ENCODE measurements around the gene LRRC74B.
"Not testable (repeated sequence)": the region's sequence is repeated elsewhere in the genome, so short reads cannot be mapped to it uniquely, and the experiment has no call there.

The LRRC74B gene

DNA sequence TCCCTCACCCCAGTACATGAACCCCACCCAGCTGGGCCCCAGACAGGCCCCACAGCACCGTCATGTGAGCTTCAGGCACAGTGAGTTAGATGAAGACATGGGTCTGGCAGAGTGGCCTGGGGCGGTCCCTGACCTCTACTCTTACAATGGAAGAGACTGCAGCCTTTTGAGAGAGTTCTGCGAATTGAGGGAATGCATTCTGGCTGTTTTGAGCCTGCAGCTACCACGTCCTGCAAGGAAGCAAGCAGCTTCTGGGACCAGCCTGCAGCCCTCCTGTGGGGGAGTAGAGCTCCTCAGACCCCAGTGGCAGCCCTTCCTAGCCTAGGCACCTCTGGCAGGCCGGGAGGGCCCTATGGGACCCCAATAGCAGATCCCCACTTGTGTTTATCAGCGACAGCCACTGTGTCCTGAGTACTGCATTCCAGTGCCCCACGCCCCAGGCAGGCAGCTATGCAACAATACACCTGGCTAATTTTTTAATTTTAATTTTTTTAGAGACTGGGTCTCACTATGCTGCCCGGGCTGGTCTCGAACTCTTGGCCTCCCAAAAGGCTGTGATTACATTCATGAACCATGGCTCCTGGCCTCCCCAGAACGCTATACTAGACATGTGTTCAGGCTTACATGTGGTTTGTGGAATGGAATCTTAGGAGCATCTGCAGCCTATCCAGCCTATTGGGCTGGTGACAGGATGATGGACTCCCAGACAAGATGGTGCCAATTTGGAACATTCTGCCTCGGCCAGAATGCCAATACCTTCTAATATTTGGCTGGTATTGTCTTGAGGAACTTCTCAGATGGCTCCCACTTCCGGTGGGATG lies 12.7 kb upstream of the LRRC74B start:
- DNase-seq = no peak

DNA sequence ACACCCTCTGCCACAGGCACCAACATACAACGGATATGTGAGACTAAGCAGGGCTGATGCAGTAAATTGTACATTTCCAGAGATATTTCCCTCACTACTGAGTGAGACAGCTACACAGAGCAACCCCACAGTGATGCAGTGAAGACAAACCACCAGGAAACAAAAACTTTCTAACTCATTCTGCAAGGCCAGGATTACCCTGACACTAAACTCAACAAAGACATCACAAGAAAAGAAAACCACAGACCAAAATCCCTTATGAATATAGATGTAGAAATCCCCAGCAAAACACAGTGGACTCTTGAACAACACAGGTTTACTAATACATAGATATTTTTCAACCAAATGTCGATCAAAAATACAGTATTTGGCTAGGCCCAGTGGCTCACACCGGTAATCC lies 11.9 kb upstream of the LRRC74B start:
- DNase-seq = no peak

DNA sequence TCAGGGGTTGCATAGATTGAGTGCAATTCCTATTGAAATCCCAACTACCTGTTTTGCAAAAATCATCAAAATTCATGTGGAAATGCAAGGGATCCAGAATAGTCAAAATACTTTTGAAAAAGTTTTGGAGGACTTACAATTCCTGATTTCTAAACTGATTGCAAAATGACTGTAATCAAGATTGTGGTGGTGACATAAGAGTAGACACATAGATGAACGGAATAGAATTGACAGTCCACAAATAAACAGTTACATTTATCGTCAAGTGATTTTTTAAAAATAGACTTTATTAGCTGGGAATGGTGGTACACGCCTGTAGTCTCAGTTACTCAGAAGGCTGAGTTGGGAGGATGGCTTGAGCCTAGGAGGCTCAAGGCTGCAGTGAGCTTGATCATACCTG lies 10.8 kb upstream of the LRRC74B start:
- no peak for DNase-seq

DNA sequence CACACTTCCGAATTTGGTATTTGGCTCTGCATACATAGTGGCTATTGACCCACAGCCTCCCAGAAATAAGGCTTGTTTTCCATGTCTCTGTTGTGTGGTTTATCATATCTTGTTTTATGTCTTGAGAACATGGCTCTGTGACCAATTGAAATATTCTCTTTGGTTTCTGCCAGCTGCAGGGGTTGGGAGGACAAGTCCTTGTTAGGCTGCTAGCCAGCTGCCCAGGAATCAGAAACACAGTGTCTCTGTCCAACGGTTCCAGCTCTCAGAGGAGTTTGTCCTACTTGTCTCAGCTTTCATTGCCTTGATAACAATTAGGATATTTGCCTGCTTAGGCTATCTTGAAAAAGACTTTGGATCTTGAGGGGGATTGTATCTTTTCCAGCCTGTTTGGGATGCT lies 7.3 kb upstream of the LRRC74B start:
- no peak for DNase-seq

DNA sequence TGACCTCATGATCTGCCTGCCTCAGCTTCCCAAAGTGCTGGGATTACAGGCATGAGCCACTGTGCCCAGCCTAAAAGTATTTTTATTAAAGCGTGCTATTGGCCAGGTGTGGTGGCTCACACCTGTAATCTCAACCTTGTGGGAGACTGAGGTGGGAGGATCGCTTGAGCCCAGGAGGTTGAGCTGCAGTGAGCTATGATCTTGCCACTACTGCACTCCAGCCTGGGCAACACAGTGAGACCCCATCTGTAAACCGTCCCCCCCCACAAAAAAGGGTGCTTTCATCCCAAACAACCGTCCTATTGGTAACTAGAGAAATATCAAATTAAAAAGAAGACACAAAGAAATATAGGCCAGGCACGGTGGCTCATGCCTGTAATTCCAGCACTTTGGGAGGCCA lies 6.6 kb upstream of the LRRC74B start:
- DNase-seq = not testable (repeated sequence)

DNA sequence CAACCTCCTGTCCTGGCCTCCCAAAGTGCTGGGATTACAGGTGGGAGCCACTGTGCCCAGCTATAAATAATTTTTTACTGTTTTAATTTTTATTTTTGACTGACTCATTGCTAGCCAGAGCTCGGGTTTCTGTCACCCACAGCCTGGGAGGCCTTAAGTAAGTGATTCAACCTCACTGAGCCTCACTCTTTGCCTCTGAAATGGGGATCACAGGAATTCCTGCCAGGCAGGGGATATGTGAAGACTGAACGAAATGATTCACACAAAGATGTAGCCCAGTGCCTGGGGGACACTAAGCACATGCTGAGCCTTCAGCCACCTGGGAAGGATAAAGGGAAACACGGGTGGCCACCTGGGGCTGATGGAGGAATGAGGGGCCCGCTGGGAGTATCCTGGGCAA lies 3.8 kb upstream of the LRRC74B start:
- no peak for DNase-seq

DNA sequence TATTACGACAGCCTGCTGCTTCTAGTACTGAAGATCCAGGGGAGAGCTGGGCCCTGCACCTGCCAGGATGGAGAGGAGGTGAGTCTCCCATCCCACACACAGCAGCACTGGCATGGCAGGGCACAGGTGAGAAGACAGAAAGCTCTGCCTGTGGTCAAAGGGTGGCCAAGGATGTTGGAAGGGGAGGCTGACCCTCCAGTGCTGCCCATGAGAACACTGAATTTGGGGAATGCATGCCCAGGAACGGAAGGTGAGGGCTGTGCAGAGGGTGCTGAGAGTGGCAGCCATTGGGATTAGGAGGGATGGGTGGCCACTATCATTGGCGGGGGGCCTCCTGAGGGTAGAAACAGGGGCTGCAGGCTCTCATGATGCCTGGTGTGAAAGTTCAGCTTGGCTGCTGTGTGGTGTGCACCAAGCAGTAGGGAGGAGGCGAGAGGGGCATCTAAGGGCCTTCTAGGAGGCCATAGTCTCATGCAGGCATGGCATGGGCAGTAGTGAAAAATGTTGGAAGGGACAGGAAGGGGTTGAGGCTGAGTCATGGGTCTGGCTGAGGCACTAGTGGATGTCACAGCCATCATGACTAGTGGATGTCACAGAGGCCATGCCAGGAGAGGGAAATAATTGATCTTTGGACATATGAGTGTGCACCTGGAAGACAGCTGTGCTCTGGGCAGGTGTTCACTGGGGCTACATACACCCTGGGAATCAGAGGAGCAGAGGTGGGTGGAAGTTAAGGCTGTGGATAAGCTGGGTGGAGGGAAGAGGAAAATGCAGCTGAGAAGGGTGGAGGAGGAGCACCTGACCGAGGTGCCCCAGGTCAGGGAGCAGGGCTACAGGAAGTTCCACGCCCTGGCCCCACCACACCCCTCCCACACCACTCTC lies 2.5 kb upstream of the LRRC74B start:
- DNase-seq = no peak

DNA sequence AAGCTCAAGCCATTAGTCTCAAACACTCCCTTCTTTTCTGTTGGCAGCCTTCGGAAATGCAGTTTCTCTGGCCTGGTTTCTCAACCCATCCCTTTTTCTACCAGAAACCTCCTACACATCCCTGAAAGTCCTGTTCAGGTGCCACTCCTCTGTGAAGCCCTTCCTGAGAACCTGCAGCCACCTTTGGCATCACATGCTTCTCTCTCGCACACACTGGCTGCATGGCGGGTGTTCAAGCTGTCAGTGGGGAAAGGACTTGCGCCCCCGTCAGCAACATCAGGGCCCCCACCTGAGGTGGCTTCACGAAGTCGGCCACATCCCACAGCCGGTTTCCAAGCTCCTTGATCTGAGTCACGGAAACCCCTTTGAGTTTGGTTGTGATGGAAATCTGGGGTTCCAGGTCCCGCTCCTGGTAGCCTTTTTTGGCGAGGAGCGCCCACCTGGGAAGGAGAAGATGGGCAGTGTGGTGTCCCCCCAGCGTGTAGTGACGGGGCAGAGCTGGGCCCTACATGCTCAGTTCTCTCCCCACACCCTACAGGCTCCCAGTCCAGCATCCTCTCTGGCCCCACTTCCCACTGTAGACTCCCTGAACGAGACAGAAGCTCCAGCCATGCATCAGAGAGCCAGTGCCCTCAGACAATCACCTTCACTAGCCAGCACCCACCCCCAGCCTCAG lies 1.7 kb upstream of the LRRC74B start:
- no peak for DNase-seq

DNA sequence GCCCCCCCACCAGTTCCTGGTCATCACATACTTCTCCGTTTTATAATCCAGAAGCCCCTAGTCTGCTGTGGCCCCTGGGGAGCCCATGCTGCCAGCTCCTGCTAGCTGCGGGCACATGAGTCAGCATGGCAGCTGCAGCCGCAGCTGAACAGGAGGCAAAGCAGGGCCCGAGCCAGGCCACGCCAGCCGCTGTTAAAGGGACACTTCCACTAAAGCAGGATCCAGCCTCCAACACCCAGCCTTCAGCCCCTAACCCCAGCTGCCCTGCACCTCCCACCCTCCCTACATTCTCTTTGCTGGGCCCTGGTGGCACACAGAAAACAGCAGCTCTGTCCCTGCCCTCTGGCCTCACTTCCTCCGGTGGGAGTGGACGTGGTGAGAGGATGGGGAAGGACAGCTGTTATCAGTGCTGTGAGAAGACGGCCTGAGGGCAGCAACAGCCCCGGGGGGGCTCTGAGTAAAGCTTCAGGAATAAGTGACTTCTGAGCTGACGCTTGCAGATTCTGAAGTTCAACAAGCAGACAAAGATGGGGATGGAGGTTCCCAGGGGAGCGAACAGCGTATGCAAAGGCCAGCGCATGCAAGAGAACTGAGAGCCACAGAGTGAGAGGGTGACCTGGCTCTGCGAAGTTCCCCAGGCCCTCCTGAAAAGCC lies 688 bp upstream of the LRRC74B start:
- DNase-seq = no peak

DNA sequence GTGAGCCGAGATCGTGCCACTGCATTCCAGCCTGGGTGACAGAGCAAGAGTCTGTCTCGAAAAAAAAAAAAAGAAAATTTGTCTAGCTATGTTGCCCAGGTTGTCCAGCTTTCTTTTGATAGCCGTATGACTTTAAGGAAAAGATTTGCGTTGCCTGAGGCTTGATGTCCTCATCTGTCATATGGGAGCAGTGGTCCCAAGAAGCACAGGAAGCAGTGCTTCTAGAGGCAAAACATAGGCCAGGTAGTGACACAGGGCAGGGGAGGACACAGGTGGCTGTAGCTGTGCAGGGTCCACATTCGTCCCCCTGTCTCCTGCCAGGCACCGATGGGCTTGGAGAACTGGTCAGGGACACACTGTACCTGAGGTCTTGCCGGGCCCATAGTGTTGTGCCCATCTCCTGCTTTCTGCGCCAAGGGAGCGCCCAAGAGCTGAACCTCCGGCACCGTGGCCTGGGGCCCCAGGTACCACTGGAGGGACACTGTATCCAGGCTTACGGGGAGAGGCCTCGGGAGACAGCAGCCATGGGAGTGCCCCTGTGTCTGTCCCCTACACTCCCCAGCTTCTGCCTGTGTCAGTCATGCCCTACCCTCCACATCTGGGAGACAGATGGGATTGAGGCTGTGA lies 1.4 kb downstream of the LRRC74B start:
- DNase-seq = no peak

DNA sequence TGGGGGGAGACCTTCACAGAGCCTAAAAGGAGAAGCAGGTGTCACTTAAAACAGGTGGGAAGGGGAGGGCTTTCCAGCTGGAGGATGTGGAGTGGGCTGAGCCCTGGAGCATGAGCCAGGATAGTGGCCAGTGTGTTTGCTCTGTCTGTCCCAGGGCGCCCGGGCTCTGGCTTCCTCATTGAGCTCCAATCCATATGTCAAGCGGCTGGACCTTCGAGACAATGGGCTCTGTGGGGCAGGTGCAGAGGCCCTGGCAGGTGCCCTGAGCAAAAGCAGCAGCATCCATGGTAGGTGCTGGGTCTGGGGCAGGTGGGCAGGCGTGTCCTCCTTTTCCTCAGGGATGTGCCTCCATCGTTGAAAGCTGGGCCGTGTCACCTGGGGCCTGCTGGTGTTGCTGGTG lies 2.0 kb downstream of the LRRC74B start:
- no peak for DNase-seq

DNA sequence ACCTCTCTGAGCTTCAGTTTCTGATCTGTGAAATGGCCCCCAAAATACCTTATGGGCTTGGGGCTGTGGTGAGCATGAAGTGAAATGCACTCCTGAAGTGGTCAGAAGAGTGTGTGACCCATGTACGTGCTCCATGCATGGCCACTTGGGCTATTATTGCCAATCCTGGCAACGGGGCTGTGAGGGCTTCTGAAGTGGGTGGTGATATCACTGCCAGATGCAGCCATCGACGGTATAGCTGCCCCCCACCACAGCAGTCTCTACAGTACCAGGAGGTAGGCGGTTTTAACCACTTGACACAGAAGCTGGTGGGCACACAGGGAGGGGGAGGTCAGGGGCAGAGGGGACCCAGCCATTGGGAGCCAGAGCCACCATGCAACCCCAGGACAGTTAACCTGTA lies 2.7 kb downstream of the LRRC74B start:
- DNase-seq = not testable (repeated sequence)

DNA sequence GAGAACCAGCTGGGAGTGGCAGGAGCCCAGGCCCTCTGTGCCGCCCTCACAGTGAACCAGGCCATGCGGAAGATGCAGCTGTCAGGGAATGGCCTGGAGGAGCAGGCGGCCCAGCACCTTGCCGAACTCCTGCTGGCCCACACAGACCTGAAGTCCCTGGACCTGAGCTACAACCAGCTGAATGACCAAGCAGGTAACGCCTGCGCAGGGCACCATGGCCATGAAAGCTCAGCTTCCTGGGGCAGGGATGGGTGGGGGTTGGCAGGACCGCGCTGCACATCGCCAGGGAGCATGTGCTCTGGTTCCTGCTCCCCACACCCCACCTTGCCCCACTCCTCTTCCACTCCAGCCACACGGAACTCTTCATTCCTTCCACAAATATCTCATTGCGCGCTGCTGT lies 3.2 kb downstream of the LRRC74B start:
- not testable (repeated sequence) for DNase-seq

DNA sequence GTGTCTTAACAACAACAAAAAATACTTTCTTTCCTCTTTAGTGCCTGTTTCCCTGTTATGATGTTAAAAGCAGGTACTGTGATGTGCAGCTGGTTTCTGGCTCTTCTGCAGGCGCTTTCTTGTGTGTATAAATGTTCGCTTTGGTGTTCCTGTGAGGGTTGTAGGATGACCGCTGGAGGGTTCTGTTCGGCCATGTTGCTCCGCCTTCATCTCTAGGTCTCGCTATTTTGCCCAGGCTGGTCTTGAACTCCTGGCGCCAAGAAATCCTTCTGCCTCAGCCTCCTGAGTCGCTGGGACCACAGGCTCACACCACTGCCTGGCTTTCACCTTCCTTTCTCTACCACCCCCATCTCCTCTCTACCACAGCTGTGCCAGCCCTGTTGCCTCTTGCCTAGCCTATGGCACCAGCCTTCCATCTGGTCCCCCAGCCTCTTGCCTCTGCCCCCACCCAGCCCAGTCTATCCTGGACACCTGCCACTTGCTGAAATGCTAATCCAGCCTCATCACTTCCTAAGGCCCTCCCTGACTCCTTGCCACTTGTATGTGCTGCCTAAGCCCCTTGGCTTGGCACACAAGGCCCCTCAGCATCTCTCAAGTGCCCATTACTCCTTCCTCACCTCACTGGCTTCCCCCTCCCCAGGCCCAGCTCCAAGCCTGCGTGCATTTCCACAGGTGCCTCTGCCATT lies 5.5 kb downstream of the LRRC74B start:
- no peak for DNase-seq

DNA sequence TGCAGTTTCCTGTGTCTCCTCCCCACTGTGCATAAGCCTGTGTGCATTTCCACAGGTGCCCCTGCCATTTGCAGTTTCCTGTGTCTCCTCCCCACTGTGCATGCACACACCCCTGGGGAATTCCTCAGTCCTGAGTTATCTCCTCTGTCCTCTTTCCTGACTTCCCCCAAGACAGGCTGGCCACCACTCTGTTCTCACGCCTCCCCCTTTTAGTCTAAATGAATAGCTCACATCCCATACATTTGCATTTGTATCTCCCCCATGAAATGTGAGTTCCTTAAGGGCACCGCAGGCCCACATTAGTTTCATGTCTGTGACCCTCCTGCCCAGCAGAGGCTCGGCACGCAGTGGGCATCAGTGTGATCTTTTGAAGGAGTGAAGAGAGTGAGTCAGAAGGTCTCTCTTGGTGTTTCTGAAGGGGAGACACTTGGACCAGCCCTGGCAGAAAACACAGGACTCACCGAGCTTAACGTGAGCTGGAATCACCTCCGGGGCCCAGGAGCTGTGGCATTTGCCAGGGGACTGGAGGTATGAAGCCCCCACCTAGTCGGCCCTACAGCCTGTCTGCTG lies 6.2 kb downstream of the LRRC74B start:
- no peak for DNase-seq

DNA sequence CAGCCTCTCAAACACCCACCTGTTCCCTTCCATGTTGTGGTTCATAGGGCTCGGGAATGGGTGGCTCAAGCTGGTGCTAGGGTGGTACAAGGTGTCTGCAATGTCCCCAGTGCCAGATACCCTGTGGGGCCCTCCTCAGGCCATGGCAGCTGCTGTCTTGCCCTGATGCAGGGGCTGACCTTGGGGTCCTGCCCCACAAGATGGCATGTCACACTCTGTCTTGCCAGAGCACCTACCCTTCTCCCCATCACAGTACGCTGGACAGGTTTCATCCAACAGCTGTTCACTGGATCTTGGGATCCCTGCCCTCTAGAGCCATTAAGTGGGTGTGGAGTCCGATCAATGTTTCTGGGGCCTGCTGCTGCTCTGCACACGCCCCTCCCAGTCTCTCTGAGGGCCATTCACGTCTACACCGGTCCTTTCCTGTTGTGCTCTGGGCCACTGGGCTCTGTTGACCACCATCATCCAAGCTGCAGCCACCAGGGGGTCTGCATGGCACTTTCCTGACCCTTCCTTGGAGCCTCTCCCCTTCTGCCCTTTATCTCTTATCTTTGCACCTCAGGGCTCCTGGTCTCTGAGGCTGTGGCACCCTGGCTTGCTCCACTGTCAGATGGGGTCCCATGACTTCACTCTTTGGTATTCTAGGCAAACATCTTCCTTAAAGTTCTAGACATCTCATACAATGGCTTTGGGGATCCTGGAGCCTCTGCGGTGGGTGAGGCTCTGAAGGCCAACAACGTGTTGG lies 7.1 kb downstream of the LRRC74B start:
- no peak for DNase-seq

DNA sequence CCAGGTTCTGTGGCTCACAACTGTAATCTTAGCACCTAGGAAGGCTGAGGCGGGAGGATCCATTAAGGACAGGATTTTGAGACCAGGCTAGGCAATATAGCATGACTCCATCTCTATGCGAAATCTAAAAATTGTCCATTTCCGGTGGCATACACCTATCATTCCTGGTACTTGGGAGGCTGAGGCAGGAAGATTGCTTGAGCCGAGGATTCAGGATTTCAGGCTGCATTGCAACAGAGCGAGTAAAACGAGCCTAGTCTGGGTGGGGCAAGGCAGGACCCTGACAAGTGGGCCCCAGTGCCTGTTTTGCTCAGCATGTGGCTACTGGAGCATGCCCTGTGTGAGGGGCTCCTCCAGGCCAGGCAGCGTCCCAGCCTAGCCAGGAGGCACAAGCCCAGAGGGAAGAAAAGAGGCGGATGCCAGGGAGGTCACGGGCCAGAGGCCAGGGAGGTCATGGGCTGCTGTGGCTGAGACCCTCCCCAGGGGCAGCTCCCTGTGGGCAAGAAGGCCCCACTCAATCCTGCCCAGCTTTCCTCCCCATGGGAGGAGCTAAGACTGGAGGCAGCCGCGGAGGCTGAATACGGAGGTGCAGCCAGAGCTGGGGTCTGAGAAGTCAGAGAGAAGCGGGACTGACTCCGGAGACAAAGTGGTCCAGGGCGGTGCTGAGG lies 8.4 kb downstream of the LRRC74B start:
- no peak for DNase-seq

DNA sequence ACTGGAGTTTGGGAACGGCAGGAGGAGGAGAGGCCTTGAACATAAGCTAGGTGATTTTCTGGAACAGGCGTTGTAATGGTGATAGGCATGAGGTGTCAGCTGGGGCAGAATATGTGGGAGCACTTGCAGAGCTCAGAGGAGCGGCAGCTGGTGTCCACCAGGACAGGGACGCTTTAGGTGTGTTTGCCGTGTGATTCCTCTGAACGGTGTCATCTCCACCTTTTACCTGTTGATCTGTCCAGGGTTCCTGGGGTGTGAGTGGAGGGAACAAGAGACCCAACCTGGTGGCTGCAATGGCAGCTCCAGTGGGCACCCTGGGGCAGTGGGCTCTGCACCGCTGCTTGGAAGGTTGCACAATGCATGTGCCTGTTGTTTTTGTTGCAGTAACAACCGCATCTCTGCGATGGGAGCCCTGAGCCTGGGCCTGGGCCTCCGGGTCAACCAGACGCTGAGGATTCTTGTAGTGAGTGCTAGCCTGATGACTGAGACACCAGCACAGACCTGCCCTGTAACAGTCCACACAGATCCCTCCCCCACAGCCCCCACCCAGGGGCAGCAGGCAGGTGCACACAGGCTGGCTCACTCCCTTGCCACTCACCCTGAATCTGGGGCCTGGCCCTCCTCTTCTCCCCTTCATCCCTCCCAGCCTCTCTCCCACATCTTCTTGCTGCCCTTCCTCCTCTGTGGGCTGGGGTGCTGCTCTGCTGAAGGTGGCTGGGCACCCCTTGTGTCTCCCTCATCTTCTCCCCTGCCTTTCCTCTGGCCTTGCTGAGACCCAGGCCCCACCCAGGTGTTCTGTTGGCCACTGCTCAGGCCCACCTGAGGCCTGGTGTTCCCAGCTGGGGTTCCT lies 9.2 kb downstream of the LRRC74B start:
- no peak for DNase-seq

DNA sequence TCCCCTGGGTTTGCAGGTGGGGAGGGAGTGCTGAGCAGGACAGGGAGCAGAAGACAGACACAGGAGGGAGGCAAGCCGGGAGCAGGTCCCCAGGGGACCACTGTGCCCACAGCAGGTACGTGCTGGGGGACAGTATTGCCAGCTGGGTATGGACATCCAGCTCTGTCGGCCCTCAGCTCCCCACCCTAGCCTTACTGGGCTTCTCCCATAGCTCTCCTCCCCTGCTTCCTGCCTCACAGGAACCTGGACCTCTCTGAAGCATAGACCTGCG lies 9.8 kb downstream of the LRRC74B start:
- no peak for DNase-seq
